Measurements from ENCODE around the gene KRR1. TPM values are rescaled to one million over a fixed set of nuclear protein-coding genes. Genes with fewer than 3 reads are reported as not detected.

The KRR1 gene
- total and polyA plus RNA-seq, 9 donors = 12.1 to 69.1 (median 48.3) TPM

DNA sequence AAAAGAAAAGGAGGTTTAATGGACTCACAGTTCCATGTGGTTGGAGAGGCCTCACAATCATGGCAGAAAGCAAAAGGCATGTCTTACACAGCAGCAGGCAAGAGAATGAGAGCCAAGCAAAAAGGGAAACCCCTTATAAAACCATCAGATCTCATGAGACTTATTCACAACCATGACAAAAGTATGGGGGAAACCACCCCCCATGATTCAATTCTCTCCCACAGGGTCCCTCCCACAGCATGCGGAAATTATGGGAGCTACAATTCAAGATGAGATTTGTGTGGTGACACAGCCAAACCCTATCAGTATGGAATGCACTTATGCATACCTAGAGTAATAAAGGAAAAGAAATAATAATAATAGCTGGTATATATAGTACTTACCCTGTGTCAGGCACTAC lies 35.3 kb downstream of the KRR1 start:
- DNase-seq = no peak
- H3K36me3 ChIP-seq = no peaks in the 10 kb centered on the region
- H3K27me3 ChIP-seq = no peaks in the 10 kb centered on the region
- H3K27ac ChIP-seq = no peak overlapping the region
- H3K4me3 ChIP-seq = no peak overlapping the region
- intact Hi-C loops (cut with DNase I) = no loop called here
- no peaks in the 10 kb centered on the region for H3K9me3 ChIP-seq
- H3K4me1 ChIP-seq (ENCODE audit: insufficient read depth) = no peaks in the 10 kb centered on the region
- 81 to 91% (median 89%) methylated on average over 1 of the region's 1 CpG for WGBS, 3 donors
- no peak for TF ChIP-seq POLR2A (IDR thresholded peaks at IDR 0.05)
- no peak for TF ChIP-seq CTCF (IDR thresholded peaks at IDR 0.05)
- no peak for TF ChIP-seq EP300 (IDR thresholded peaks at IDR 0.05)

- Histone ChIP-seq H3K4me3 (no peak overlapping the region), H3K9me3 (no peaks in the 10 kb centered on the region), H3K36me3 (no peaks in the 10 kb centered on the region), H3K27ac (no peak overlapping the region), H3K27me3 (no peaks in the 10 kb centered on the region), H3K4me1 (ENCODE audit: insufficient read depth) (no peaks in the 10 kb centered on the region)
- TF ChIP-seq POLR2A (IDR thresholded peaks at IDR 0.05) = no peak
- TF ChIP-seq CTCF (IDR thresholded peaks at IDR 0.05) = no peak
- no peak for TF ChIP-seq EP300 (IDR thresholded peaks at IDR 0.05)
- no peak for DNase-seq
- intact Hi-C loops (cut with DNase I) = no loop called here
- 71 to 79% (median 77%) methylated on average over 2 of the region's 2 CpGs for WGBS, 3 donors
These were observed 37.3 kb downstream of the KRR1 start for GRCh38 chr12:75474116-75474515.

DNA sequence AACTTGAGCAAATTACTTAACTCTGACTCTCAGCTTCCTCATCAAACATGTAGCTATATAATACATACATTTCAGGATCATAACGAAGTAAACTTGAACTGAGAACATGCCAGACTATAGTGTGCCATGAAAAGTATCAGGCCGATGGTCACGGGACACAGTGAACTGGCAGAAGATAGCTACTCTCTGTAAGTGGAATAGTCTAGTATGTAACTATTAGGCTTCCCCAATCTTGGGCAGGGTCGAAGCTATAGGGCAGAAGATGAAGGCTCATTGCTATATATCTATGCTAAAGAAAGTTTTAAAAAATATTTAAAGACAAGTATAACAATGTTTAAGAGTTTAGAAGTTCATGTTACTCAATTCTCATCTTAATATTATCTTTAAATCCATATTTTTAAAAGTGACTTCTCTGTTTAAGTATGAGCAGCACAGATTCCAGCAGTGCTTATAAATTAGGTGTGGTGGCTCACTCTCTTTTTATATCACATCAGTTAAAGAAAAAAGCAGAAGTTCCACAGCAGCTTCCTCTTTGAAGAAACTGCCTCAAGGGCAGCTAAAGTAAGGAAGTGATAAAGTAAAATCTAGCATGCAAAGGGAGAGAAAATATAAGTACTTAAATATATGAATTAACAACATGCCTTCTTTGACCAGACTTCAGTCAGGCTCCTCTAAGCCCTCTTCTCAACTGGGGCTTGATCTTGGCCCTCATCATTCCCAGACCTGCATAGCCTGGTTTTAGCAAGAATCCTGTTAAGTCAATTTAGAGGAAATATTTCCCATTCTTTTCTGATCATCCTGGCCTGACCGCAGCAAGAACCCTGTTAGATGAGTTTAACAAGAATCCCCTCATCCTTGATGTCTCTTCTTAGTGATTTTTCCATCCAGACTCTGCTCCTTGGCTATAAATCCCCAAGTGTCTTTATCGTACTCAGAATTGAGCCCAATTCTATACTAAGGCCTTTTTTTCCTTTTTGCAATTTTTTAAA lies 39.2 kb downstream of the KRR1 start:
- Histone ChIP-seq H3K27ac (no peak overlapping the region), H3K4me1 (ENCODE audit: insufficient read depth) (no peaks in the 10 kb centered on the region), H3K9me3 (no peaks in the 10 kb centered on the region), H3K4me3 (no peak overlapping the region), H3K36me3 (no peaks in the 10 kb centered on the region), H3K27me3 (no peaks in the 10 kb centered on the region)
- no peak for TF ChIP-seq EP300 (IDR thresholded peaks at IDR 0.05)
- TF ChIP-seq POLR2A (IDR thresholded peaks at IDR 0.05) = no peak
- TF ChIP-seq CTCF (IDR thresholded peaks at IDR 0.05) = no peak
- DNase-seq = no peak
- 90 to 93% (median 92%) methylated on average over 6 of the region's 6 CpGs for WGBS, 3 donors
- intact Hi-C loops (cut with DNase I) = no loop called here

DNA sequence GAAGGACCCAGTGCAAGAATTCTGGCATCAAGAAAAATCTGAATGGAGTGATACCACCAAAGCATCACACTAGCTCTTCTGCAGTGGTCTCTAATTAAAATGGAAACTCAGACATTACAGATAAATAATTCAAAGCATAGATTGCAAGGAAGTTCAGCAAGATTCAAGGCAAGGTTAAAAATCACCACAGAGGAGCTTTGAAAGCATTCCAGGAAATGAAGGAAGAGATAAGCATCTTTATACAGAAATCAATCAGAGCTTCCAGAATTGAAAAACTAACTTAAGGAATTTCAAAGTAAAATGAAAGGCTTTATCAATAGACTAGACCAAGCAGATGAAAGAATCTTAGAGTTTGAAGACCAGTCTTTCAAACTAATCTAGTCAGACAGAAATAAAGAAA lies 51.2 kb downstream of the KRR1 start:
- TF ChIP-seq EP300 (IDR thresholded peaks at IDR 0.05) (no peak), CTCF (IDR thresholded peaks at IDR 0.05) (no peak)
- no peaks in the 10 kb centered on the region for H3K36me3 ChIP-seq

More for the DNA sequence above, 51.2 kb downstream of the KRR1 start:
- H3K9me3 ChIP-seq = no peaks in the 10 kb centered on the region
- H3K27me3 ChIP-seq = no peaks in the 10 kb centered on the region
- no peaks in the 10 kb centered on the region for H3K4me1 ChIP-seq (ENCODE audit: insufficient read depth)
- no peak for DNase-seq
- intact Hi-C loops (cut with DNase I) = no loop called here
- H3K4me3 ChIP-seq = no peak overlapping the region
- H3K27ac ChIP-seq = no peak overlapping the region

All from ovary (tissue), 9 donors.